Fibroblast of lung (primary cell): ENCODE results near the gene KPNA2. TPM values are rescaled to one million over a fixed set of nuclear protein-coding genes. Genes with fewer than 3 reads are reported as not detected.
A peak's percentile ranks its signal among the peaks of the same experiment; 100 is the strongest.
"Not testable (repeated sequence)": the region's sequence is repeated elsewhere in the genome, so short reads cannot be mapped to it uniquely, and the experiment has no call there.

Experiments
- DNase-seq, 2 donors: peaks; one replicate each; pipeline versions ENCODE4 v3.0.0 to v3.0.0-alpha.2; 2010; ENCODE audit warnings: low read depth in 2 of 2
- H2AFZ ChIP-seq: 2 replicates; pipeline ENCODE4 v1.5.1; 2012; ENCODE audit warnings: low read length, control low read depth, inconsistent platforms
- H3K27ac ChIP-seq: 2 replicates; pipeline ENCODE4 v1.5.1; 2011; ENCODE audit warnings: low read length, control low read depth; ENCODE audit not compliant: insufficient read depth
- H3K27me3 ChIP-seq: 2 replicates; pipeline ENCODE4 v1.5.1; 2011; ENCODE audit warnings: mild to moderate bottlenecking, low read length; ENCODE audit not compliant: control insufficient read depth, insufficient read depth
- H3K36me3 ChIP-seq: 2 replicates; pipeline ENCODE4 v1.5.1; 2011; ENCODE audit warnings: low read length; ENCODE audit not compliant: control insufficient read depth, insufficient read depth
- H3K4me1 ChIP-seq: 2 replicates; pipeline ENCODE4 v1.5.1; 2011; ENCODE audit warnings: low read length; ENCODE audit not compliant: control insufficient read depth, insufficient read depth; ENCODE audit errors: extremely low read depth
- H3K4me2 ChIP-seq: 2 replicates; pipeline ENCODE4 v1.5.1; 2011; ENCODE audit warnings: low read length, control low read depth; ENCODE audit not compliant: insufficient read depth; ENCODE audit errors: extremely low read depth
- H3K4me3 ChIP-seq, 4 experiments: fragments of 200-600 bp in 1 of 4; sonication (generic) in 1 of 4; replicated peaks in 1 of 4; 2 replicates each; pipeline ENCODE4 v1.5.1; 2011 to 2016; ENCODE audit warnings: low read length in 4 of 4, low read depth in 3 of 4, mild to moderate bottlenecking in 3 of 4, control low read depth in 2 of 4, inconsistent platforms in 1 of 4, mixed read lengths in 1 of 4; ENCODE audit not compliant: insufficient read depth in 1 of 4; ENCODE audit errors: control extremely low read depth in 1 of 4
- H3K79me2 ChIP-seq: 2 replicates; pipeline ENCODE4 v1.5.1; 2012; ENCODE audit warnings: mild to moderate bottlenecking, low read length, inconsistent platforms; ENCODE audit not compliant: control insufficient read depth, insufficient read depth
- H3K9ac ChIP-seq: 2 replicates; pipeline ENCODE4 v1.5.1; 2011; ENCODE audit warnings: mild to moderate bottlenecking, low read length, control low read depth; ENCODE audit not compliant: insufficient read depth
- H3K9me3 ChIP-seq: 2 replicates; pipeline ENCODE4 v1.5.1; 2012; ENCODE audit warnings: low read depth, low read length; ENCODE audit not compliant: control insufficient read depth, insufficient read depth
- H4K20me1 ChIP-seq: 2 replicates; pipeline ENCODE4 v1.5.1; 2011; ENCODE audit warnings: low read length; ENCODE audit not compliant: control insufficient read depth, insufficient read depth; ENCODE audit errors: extremely low read depth
- EZH2 ChIP-seq: IDR thresholded peaks from 2 replicates; pipeline ENCODE4 v1.5.1; 2012; ENCODE audit warnings: low read length, control low read depth, mild to moderate bottlenecking; ENCODE audit errors: missing control alignments
- polyA plus RNA-seq, 2 donors: library from polyadenylated mRNA; depleted of rRNA in 1 of 2; stranded (reverse) in 1 of 2; unstranded in 1 of 2; fragments of >200 nt; gene quantifications; 2 replicates each; pipeline ENCODE4 v1.2.1, GENCODE V29; 2011 to 2012; ENCODE audit warnings: missing spikeins in 1 of 2
- total RNA-seq: library from RNA; depleted of rRNA; stranded (reverse); fragments of >200 nt; gene quantifications from 2 replicates; pipeline ENCODE4 v1.2.1, GENCODE V29; 2014
- TF ChIP-seq, protein P1 (sequence below), 2 donors: IDR thresholded peaks in 1 of 2; conservative IDR thresholded peaks in 1 of 2; 1 replicate in 1 of 2; 2 replicates in 1 of 2; pipeline ENCODE4 v1.5.1; 2011 to 2012; ENCODE audit warnings: low read length in 2 of 2, control low read depth in 1 of 2, inconsistent platforms in 1 of 2, low read depth in 1 of 2, mild to moderate bottlenecking in 1 of 2

The KPNA2 gene
- total and polyA plus RNA-seq, 2 donors (not counting 1 experiment from before 2014, with no cell fraction given), result 44.3 to 96.1 TPM

GRCh38 chr17:68068512-68068911, 33.0 kb downstream of the KPNA2 start:
- not testable (repeated sequence) for H3K27ac ChIP-seq, H2AFZ ChIP-seq, H3K27me3 ChIP-seq, H3K79me2 ChIP-seq, H3K4me2 ChIP-seq, H3K9me3 ChIP-seq, H3K9ac ChIP-seq, H3K36me3 ChIP-seq, H3K4me3 ChIP-seq, DNase-seq, H4K20me1 ChIP-seq, H3K4me1 ChIP-seq

GRCh38 chr17:68070582-68071444, 35.3 kb downstream of the KPNA2 start:
- H3K36me3 ChIP-seq, DNase-seq, H4K20me1 ChIP-seq, H3K79me2 ChIP-seq, H3K9ac ChIP-seq, H3K4me1 ChIP-seq, H3K27me3 ChIP-seq, H2AFZ ChIP-seq, H3K4me3 ChIP-seq, H3K9me3 ChIP-seq, H3K27ac ChIP-seq, H3K4me2 ChIP-seq: not testable (repeated sequence)

DNA sequence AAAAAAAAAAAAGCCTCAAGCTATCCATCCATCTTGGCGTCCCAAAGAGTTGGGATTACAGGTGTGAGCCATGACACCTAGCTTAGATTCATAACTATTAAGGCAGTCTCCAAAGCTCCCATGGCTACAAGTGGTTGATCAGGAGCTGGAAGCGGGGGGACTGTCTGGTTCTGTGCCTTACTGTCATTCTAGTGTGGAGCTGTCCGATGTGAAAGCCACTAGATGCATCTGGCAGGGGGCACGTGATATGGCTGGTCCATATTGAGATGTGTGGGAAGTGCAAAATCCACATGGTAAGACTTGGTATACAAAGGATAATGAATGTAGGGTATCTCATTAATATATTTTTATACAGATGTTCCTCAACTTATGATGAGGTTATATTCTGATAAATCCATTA, 38.7 kb downstream of the KPNA2 start:
- Histone ChIP-seq H3K4me1 (no peaks in the 10 kb centered on the region), H4K20me1 (no peaks in the 10 kb centered on the region), H3K79me2 (no peaks in the 10 kb centered on the region), H2AFZ (no peak overlapping the region), H3K27ac (no peak overlapping the region), H3K27me3 (no peaks in the 10 kb centered on the region), H3K9ac (no peak overlapping the region), H3K9me3 (no peaks in the 10 kb centered on the region), H3K4me3 (no peak overlapping the region), H3K4me2 (no peak overlapping the region), H3K36me3 (no peaks in the 10 kb centered on the region)
- DNase-seq, result no peak
- TF ChIP-seq, protein P1, sequence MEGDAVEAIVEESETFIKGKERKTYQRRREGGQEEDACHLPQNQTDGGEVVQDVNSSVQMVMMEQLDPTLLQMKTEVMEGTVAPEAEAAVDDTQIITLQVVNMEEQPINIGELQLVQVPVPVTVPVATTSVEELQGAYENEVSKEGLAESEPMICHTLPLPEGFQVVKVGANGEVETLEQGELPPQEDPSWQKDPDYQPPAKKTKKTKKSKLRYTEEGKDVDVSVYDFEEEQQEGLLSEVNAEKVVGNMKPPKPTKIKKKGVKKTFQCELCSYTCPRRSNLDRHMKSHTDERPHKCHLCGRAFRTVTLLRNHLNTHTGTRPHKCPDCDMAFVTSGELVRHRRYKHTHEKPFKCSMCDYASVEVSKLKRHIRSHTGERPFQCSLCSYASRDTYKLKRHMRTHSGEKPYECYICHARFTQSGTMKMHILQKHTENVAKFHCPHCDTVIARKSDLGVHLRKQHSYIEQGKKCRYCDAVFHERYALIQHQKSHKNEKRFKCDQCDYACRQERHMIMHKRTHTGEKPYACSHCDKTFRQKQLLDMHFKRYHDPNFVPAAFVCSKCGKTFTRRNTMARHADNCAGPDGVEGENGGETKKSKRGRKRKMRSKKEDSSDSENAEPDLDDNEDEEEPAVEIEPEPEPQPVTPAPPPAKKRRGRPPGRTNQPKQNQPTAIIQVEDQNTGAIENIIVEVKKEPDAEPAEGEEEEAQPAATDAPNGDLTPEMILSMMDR (conservative IDR thresholded peaks at IDR 0.05 in 1 of 2, IDR thresholded peaks at IDR 0.05 in 1 of 2; ENCODE audit: low read depth in 1 of 2, low read length in 2 of 2), result no peak
- no peak for TF ChIP-seq EZH2

- H3K9ac ChIP-seq, H3K4me2 ChIP-seq: not testable (repeated sequence)
These were observed 40.5 kb downstream of the KPNA2 start for GRCh38 chr17:68075953-68076607.

DNA sequence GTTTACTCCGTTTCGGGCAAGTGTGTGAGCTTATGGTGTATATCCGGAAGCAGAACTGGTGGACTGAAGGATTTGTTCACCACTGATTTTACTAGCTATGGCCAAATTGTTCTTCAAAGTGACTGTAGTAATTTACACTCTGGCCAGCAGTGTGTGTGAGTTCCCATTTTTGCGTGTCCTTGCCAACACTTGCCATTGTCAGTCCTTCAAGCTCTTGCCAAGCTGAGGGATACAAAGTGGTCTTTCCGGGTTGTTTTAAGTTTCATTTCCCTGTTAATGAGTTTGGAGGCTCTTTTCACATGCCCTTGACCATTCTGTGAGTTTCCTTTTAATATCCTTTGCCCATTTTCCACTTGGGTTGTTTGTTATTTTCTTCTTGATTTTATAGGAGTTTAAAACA, 42.0 kb downstream of the KPNA2 start:
- not testable (repeated sequence) for H3K9ac ChIP-seq, DNase-seq, H3K9me3 ChIP-seq, H3K36me3 ChIP-seq, H3K4me2 ChIP-seq, H3K79me2 ChIP-seq, H2AFZ ChIP-seq, H4K20me1 ChIP-seq, H3K4me1 ChIP-seq, H3K27ac ChIP-seq, H3K27me3 ChIP-seq, H3K4me3 ChIP-seq

More at GRCh38 chr17:68075953-68076607, 40.5 kb downstream of the KPNA2 start:
- H3K9me3 ChIP-seq, H2AFZ ChIP-seq, H3K4me1 ChIP-seq, H3K27me3 ChIP-seq, H3K79me2 ChIP-seq, H4K20me1 ChIP-seq, H3K36me3 ChIP-seq, H3K27ac ChIP-seq, H3K4me3 ChIP-seq: not testable (repeated sequence)
- DNase-seq, result peak in 1 of 2 donors; percentile 69
